ENCODE results near the gene LGALS7B.
"Not testable (repeated sequence)": the region's sequence is repeated elsewhere in the genome, so short reads cannot be mapped to it uniquely, and the experiment has no call there.

Gene LGALS7B

GRCh38 chr19:38788478-38789243, at the start of gene LGALS7B:
Gene LGALS7B, plus strand, starts transcription at chr19:38789200. Its CDS starts 27 bp downstream, at chr19:38789227.
- DNase-seq: no peak

DNA sequence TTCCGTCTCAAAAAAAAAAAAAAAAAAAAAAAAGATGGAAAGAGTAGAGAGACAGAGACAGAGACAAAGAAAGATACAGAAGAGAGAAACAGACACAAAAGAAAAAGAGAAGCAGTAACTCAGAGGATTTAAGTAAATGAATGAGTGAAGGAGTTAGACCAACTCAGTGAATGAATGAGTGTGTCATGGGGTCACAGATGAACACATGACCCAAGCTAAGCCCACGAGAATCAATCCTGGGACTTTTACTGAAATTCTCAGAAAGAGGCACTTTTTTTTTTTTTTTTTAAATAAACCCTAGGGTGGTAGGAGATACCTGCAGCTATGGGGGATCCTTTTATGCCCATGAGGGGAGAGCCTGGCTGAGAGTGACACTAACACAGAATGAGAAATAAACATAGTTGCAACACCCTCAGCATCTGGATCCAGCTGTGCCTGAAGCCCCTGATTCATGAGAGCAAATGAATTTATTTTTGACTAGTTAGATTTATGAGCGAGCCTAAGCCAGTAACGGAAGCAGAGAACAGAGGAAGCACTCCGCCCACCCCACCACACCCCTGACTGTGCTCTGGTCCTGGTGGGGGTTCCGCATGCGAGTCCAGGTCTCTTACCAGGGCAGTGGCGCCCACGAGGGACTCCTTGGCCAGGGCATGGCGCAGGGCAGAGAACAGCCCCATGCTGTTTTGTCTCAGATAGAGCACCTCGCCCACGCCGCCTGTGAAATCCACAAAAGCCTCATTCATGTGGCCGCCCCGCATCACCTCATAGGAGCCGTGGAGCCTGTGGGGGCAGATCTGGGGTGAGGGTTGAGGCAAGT, 49.4 kb upstream of the LGALS7B start:
- DNase-seq: no peak

GRCh38 chr19:38740257-38740592, 48.8 kb upstream of the LGALS7B start:
- no peak for DNase-seq

DNA sequence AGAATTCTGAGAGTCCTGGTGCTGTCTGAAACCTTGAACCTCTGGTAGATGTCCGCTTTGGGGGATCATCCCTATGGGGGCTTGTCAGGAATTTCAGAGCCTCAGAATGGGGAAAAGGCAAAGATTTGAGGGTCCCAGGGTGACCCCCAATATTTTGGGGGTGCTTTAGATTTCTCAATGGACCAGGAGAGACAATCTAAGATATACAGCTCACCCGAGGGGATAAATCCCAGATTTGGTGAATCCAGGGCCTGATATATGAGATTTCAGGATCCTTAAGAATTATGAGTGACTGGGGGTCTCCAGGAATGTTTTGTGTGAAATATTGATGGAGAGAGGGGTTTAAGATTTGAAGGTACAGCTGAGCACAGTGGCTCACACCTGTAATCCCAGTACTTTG, 48.1 kb upstream of the LGALS7B start:
- no peak for DNase-seq

- no peak for DNase-seq
Measured at GRCh38 chr19:38741670-38742069, 47.3 kb upstream of the LGALS7B start.

DNA sequence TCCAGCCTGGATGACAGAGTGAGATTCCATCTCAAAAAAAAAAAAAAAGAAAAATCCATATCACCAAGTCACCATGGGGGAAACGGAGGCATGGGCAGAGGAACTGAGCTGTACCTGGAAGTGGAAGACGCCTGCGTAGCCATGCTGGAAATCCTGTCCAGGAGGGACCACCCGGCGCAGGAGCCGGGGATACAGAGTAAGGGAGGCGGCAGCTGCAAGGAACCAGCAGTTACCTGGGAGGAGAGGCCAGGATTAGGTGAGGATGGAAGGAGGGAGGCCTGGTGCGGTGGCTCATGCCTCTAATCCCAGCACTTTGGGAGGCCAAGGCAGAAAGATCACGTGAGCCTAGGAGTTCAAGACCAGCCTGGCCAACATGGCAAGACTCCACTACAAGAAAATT, 46.7 kb upstream of the LGALS7B start:
- no peak for DNase-seq

GRCh38 chr19:38742906-38743305, 46.1 kb upstream of the LGALS7B start:
- DNase-seq: no peak

DNA sequence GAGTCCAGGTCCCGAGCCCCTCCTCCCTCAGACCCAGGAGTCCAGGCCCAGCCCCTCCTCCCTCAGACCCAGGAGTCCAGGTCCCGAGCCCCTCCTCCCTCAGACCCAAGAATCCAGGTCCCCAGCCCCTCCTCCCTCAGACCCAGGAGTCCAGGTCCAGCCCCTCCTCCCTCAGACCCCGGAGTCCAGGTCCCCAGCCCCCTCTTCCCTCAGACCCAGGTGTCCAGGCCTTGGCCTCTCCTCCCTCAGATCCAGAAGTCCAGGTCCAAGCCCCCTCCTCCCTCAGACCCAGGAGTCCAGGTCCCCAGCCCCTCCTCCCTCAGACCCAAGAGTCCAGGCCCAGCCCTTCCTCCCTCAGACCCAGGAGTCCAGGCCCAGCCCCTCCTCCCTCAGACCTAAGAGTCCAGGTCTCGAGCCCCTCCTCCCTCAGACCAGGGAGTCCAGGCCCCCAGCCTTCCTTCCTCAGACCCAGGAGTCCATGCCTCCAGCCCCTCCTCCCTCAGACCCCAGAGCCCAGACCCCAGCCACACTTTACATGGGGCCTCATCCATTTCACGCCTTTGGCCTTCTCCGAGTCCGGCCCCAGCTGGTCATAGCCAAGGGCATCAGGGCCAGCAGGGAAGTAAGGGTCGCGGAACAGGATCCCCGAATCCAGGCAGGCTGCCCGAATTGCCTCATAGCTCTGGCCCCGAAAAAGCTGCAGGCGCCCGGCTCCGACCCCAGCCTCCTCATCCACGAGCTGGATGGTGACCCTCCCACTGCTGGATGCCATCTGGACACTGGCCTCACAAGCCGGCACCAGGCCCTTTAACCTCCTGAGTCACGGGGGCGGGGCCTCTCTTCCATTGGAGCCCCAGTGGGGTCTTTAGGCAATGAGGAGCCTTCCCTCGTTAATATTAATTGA, 45.4 kb upstream of the LGALS7B start:
- no peak for DNase-seq

DNA sequence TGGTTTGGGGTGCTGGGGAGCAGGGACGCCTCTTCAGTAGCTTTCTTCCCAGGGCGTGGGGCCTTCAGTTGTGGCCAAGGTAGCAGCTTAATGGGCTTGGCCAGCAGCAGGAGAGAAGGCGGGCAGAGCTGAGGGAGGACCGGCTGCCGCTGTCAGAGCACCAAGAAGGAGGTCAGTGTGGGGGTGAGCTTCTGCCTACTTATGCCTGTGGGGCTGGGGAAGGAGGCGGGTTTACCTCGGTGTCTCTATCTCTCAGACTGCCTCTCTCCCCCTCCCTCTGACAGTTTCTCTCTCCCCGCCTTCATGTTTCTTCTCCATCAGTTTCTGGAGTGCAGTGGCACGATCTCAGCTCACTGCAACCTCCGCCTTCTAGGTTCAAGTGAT, 44.7 kb upstream of the LGALS7B start, which contains the start of gene CAPN12:
TSS of gene CAPN12 (minus strand) at position 177 of the 384 bp plus-strand sequence. CDS start 309 bp downstream, outside the sequence.
- DNase-seq: no peak

- DNase-seq: no peak
Measured at GRCh38 chr19:38744874-38745273, 44.1 kb upstream of the LGALS7B start.

DNA sequence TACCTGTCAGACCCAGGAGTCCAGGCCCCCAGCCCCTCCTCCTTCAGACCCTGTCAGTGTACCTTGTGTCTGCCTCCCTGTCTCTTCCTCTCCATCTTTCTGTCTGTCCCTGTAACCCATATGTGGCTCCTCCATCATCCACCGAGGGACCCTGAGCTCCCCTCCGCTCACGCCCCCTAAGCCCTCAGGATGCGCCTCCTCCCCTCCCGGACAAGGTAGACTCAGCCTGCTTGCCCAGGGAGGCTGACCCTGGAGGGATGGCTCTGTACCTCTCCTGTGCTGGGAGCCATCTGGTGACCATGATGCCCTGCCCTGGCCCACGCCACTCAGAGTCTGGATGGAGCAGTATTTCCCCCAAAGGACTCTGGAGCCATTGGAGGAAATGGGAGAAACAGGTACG, 43.7 kb upstream of the LGALS7B start:
- no peak for DNase-seq

GRCh38 chr19:38753783-38754182, 35.2 kb upstream of the LGALS7B start:
- DNase-seq: not testable (repeated sequence)

DNA sequence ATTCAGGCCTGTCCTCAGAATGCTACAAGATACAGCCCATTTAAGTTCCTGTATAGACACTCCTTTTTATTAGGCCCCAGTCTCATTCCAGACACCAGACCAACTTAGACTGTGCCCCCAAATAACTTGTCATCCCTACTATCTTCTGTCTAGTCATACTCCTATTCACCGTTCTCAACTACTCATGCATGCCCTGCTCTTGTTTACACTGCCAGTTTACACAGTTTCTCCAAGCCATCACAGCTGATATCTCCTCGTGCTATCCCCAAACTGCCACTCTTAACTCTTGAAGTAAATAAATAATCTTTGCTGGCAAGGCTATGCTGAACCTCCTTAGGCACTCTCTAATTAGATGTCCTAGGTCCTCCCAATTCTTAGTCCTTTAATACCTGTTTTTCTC, 34.8 kb upstream of the LGALS7B start:
- DNase-seq: not testable (repeated sequence)

DNA sequence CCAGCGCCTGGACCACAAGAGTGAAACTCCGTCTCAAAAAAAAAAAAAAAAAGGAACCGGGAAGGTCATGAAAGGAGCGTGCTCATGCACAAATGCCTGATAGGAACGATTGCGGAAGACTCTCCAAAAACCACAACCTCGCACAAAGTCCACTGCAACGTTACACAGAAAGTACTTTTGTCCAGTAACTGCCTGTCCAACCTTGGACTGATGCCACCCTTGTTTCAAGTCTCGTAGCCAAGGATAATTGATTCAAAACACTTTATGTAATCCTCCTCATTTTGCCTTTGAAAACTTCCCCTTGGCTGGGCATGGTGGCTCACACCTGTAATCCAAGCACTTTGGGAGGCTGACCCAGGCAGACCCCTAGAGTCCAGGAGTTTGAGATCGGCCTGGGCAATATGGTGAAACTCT, 29.4 kb upstream of the LGALS7B start:
- DNase-seq: no peak

GRCh38 chr19:38760805-38761517, 28.0 kb upstream of the LGALS7B start:
- DNase-seq: not testable (repeated sequence)

- DNase-seq: not testable (repeated sequence)
Measured at GRCh38 chr19:38761884-38762389, 27.1 kb upstream of the LGALS7B start.

GRCh38 chr19:38763795-38764220, 25.2 kb upstream of the LGALS7B start:
- no peak for DNase-seq

GRCh38 chr19:38765214-38765613, 23.8 kb upstream of the LGALS7B start:
- DNase-seq: no peak

DNA sequence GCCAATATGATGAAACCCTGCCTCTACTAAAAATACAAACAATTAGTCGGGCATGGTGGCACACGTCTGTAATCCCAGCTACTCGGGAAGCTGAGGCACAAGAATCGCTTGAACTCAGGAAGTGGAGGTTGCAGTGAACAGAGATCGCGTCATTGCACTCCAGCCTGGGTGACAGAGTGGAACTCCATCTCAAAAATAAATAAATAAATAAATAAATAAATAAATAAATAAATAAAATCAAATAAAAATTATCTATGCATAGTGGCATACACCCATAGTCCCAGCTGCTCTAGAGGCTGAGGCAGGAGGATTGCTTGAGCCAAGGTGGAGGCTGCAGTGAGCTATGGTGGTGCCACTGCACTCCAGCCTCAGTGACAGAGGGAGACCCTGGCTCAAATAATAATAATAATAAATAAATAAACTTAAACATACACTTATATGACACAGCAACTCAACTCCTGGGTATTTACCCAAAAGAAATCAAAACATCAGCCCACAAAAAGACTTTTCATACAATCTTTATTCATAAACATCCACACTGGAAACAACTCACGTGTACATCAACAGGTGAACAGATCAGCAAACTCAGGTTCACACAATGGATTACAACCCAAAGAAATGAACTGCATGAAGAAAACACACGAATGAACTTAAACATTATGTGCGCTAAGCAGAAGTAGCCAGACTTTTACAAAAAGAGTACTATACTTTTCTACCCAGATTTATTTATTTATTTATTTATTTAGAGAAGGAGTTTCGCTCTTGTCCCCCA, 22.5 kb upstream of the LGALS7B start:
- no peak for DNase-seq

- DNase-seq: no peak
Measured at GRCh38 chr19:38769635-38770211, 19.3 kb upstream of the LGALS7B start.
